OCI-LY7 (cell line): ENCODE results near the gene LRRC75A.

Source experiments
- CTCF ChIP-seq: fragments of 200-600 bp; sonication (generic); conservative IDR thresholded peaks from 2 replicates; pipeline ENCODE4 v1.5.1; 2014; ENCODE audit warnings: mild to moderate bottlenecking, antibody characterized with exemption, low read length, moderate library complexity, mixed read lengths
- EZH2phosphoT487 ChIP-seq: fragments of 200-600 bp; sonication (generic); IDR thresholded peaks from 2 replicates; pipeline ENCODE4 v1.6.1; 2018; ENCODE audit warnings: low read depth, borderline replicate concordance, mild to moderate bottlenecking, mixed run types, antibody characterized with exemption, low read length, moderate library complexity, mixed read lengths

- TF ChIP-seq CTCF (no peak), EZH2phosphoT487 (no peak)
Measured at GRCh38 chr17:16461606-16461866, 30.5 kb downstream of the LRRC75A start.
